GM19193 (cell line): Measurements from ENCODE around the gene PTPRT.

Source experiments
- POLR2A ChIP-seq: IDR thresholded peaks from 4 replicates; pipeline ENCODE4 v1.6.1; 2011; ENCODE audit not compliant: insufficient read depth, insufficient read length; ENCODE audit errors: extremely low read depth

Gene PTPRT

GRCh38 chr20:43191946-43192863 lies 2.5 kb upstream of the PTPRT start:
- no peak for TF ChIP-seq POLR2A

GRCh38 chr20:43191143-43191542 lies 1.4 kb upstream of the PTPRT start:
- TF ChIP-seq POLR2A, result no peak

- TF ChIP-seq POLR2A, result no peak
Observed at GRCh38 chr20:43190332-43190953, 737 bp upstream of the PTPRT start.

- TF ChIP-seq POLR2A, result no peak
Observed at GRCh38 chr20:43188861-43189553, 699 bp downstream of the PTPRT start.

GRCh38 chr20:43188234-43188653 lies 1.5 kb downstream of the PTPRT start:
- TF ChIP-seq POLR2A, result no peak

GRCh38 chr20:43187476-43188233 lies 2.1 kb downstream of the PTPRT start:
- TF ChIP-seq POLR2A, result no peak

- no peak for TF ChIP-seq POLR2A
Observed at GRCh38 chr20:43186312-43186711, 3.4 kb downstream of the PTPRT start.

GRCh38 chr20:43185901-43186300 lies 3.8 kb downstream of the PTPRT start:
- TF ChIP-seq POLR2A, result no peak

- no peak for TF ChIP-seq POLR2A
Observed at GRCh38 chr20:43183536-43184070, 6.1 kb downstream of the PTPRT start.

- TF ChIP-seq POLR2A, result no peak
Observed at GRCh38 chr20:43178080-43178479, 11.6 kb downstream of the PTPRT start.

GRCh38 chr20:43176726-43177125 lies 13.0 kb downstream of the PTPRT start:
- no peak for TF ChIP-seq POLR2A

- no peak for TF ChIP-seq POLR2A
Observed at GRCh38 chr20:43171930-43172329, 17.8 kb downstream of the PTPRT start.

GRCh38 chr20:43170771-43171170 lies 18.9 kb downstream of the PTPRT start:
- TF ChIP-seq POLR2A, result no peak

- TF ChIP-seq POLR2A, result no peak
Observed at GRCh38 chr20:43167615-43168014, 22.1 kb downstream of the PTPRT start.

- TF ChIP-seq POLR2A, result no peak
Observed at GRCh38 chr20:43167021-43167420, 22.7 kb downstream of the PTPRT start.

GRCh38 chr20:43165611-43166010 lies 24.1 kb downstream of the PTPRT start:
- TF ChIP-seq POLR2A, result no peak
